ENCODE results near the gene ARHGEF39.

GRCh38 chr9:35612843-35613242 is 52.2 kb downstream of the ARHGEF39 start:
- TF ChIP-seq, protein P1, sequence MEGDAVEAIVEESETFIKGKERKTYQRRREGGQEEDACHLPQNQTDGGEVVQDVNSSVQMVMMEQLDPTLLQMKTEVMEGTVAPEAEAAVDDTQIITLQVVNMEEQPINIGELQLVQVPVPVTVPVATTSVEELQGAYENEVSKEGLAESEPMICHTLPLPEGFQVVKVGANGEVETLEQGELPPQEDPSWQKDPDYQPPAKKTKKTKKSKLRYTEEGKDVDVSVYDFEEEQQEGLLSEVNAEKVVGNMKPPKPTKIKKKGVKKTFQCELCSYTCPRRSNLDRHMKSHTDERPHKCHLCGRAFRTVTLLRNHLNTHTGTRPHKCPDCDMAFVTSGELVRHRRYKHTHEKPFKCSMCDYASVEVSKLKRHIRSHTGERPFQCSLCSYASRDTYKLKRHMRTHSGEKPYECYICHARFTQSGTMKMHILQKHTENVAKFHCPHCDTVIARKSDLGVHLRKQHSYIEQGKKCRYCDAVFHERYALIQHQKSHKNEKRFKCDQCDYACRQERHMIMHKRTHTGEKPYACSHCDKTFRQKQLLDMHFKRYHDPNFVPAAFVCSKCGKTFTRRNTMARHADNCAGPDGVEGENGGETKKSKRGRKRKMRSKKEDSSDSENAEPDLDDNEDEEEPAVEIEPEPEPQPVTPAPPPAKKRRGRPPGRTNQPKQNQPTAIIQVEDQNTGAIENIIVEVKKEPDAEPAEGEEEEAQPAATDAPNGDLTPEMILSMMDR (IDR thresholded peaks at IDR 0.05): no peak
- TF ChIP-seq POLR2A (IDR thresholded peaks at IDR 0.05): no peak
